Measurements from ENCODE around the gene PNMA8B.

Gene PNMA8B

DNA sequence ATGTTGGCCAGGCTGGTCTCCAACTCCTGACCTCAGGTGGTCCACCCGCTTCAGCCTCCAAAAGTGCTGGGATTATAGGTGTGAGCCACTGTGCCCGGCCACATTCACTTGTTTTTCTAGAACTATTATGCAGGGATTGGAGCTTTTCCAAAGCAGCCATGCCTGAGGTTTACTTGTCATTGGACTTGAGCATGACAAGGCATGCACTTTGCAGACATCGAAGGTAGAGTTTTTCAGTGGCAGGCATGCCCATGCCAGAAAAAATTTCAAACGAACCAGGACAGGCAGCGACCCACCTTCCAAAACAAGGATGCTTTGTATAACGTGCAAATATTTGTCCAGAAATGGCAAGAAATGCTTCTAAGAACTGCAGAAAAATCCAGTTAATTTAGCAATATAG is 42.0 kb downstream of the PNMA8B start:
- Histone ChIP-seq H3K27ac (no peak overlapping the region), H3K4me3 (no peak overlapping the region)
- no peak for DNase-seq (ENCODE audit: low spot score)
- TF ChIP-seq, protein P1, sequence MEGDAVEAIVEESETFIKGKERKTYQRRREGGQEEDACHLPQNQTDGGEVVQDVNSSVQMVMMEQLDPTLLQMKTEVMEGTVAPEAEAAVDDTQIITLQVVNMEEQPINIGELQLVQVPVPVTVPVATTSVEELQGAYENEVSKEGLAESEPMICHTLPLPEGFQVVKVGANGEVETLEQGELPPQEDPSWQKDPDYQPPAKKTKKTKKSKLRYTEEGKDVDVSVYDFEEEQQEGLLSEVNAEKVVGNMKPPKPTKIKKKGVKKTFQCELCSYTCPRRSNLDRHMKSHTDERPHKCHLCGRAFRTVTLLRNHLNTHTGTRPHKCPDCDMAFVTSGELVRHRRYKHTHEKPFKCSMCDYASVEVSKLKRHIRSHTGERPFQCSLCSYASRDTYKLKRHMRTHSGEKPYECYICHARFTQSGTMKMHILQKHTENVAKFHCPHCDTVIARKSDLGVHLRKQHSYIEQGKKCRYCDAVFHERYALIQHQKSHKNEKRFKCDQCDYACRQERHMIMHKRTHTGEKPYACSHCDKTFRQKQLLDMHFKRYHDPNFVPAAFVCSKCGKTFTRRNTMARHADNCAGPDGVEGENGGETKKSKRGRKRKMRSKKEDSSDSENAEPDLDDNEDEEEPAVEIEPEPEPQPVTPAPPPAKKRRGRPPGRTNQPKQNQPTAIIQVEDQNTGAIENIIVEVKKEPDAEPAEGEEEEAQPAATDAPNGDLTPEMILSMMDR (IDR thresholded peaks at IDR 0.05), result no peak

DNA sequence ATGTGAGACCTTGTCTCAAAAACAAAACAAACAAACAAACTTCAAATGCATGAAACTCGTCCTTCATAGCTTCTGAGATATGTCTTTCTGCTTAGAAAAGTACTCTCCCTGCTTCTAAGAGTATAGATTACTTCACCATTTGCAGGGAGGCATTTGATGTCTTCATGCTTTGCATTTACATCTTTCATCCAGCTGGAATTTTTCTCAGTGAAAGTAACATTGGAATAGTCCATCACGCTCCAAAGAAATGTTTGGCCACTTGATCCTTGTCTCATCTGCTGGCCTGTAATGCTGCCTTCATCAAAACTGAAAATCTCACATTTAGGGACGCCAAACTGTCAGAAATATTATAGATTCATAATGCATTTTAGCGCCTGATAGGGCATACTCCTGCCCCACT is 43.5 kb downstream of the PNMA8B start:
- DNase-seq (ENCODE audit: low spot score), result no peak
- TF ChIP-seq, protein P1 (IDR thresholded peaks at IDR 0.05), result no peak
- H3K4me3 ChIP-seq, result no peak overlapping the region
- peak overlapping the region; percentile 67 to 77 for H3K27ac ChIP-seq

DNA sequence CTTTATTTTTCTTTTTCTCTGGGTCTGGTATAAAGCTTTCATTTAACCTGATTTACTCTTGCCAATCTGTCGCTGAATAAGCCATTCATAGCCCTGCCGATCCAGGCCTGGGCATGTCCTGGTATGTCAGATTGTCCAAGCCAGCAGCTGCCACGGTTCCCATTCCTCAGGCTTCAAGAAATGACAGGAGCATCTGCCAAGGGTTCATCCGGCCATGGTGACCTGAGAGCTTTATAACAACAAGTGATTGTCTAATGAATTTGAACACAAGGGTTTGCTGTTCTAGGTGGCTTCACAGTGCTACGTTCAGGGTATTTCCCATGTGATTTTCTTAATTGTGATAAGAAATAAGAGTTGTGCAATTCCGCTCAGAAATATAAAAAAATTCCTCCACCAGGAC is 44.3 kb downstream of the PNMA8B start:
- DNase-seq (ENCODE audit: low spot score), result no peak
- H3K27ac ChIP-seq, result peak overlapping the region; percentile 67 to 77
- TF ChIP-seq, protein P1 (IDR thresholded peaks at IDR 0.05), result no peak
- H3K4me3 ChIP-seq, result no peak overlapping the region

DNA sequence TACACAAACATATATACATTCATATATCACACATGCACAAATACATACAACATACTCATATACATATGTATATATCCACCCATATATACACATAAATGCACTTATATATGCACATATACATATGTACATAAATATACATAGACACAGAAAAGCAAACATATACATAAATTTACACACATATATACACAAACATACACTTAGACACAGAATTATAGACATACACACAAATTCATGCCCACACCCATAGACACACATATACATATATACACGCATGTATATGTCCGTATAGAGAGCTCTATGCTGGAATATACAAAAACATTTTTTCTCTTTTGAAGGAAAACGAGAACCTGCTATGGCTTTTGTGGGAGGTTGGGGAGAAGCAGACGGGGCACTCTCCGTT is 44.9 kb downstream of the PNMA8B start:
- TF ChIP-seq, protein P1 (IDR thresholded peaks at IDR 0.05), result no peak
- peak overlapping the region; percentile 67 to 77 for H3K27ac ChIP-seq

DNA sequence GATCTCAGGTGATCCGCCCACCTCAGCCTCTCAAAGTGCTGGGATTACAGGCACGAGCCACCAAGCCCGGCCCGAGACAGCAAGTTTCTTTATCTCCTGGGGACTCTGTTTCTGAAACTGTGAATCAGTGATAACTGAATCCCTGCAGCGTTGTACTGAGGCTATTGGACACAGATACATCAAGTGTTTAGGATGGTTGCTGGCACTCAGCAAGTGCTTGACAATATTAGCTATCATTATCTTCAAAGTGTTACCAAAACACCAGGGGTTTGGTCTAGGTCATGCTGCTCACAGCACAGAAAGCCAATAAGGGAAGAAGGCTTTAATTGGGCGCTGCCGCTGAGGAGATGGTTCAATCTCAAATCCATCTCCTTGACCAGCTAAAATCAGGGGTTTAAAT is 46.4 kb downstream of the PNMA8B start:
- peak overlapping the region; percentile 24 to 67 for H3K27ac ChIP-seq
- no peak overlapping the region for H3K4me3 ChIP-seq
- TF ChIP-seq, protein P1 (IDR thresholded peaks at IDR 0.05), result no peak
- no peak for DNase-seq (ENCODE audit: low spot score)

More for the DNA sequence above, 44.9 kb downstream of the PNMA8B start:
- no peak for DNase-seq (ENCODE audit: low spot score)
- H3K4me3 ChIP-seq, result no peak overlapping the region

DNA sequence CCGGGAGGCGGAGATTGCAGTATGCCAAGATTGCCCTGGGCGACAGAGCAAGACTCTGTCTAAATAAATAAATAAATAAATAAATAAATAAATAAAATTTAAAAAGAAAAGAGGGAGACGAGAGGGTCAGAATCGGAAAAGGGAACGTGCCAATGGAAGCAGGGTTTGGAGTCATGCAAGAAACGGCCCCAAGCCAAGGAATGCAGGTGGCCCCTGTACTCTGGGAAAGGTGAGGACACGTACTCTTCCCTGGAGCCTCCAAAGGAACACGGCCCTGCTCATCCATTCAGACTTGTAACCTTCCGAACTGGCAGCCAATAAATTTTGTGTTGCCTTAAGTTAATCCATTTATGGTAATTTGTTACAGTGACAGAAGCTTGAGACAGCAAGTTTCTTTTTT is 47.1 kb downstream of the PNMA8B start:
- DNase-seq (ENCODE audit: low spot score), result no peak
- H3K4me3 ChIP-seq, result no peak overlapping the region
- TF ChIP-seq, protein P1 (IDR thresholded peaks at IDR 0.05), result no peak
- peak overlapping the region; percentile 55 to 84 for H3K27ac ChIP-seq

DNA sequence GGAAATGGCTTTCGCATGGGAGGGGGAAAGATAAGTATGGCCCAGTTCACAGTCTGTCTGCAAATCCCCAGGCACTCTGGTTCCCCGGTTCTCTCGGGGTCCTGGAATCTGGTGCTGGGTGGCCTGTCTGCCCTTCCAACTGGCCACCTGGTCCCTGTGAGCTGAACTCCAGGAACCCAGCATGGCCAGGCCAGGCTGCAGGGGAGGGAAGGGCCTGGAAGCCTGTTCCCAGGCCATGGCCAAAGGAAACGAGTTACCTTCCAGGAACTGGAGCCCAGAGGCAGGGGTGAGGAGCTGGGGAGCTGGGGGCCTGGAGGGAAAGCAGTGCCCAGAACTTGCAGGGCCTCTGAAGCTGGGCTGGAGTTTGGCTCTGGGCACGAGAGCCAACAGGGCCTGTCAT is 47.8 kb downstream of the PNMA8B start:
- Histone ChIP-seq H3K4me3 (no peak overlapping the region), H3K27ac (peak overlapping the region; percentile 55 to 84)
- TF ChIP-seq, protein P1 (IDR thresholded peaks at IDR 0.05), result no peak
- DNase-seq (ENCODE audit: low spot score), result no peak

All from coronary artery (tissue), 2 donors.